Left hindlimb (tissue), 1 donor: Measurements from ENCODE around the gene ADAMTSL3.

Source experiments
- DNase-seq: peaks from one replicate; pipeline ENCODE4 v3.0.0-alpha.2; 2018

The ADAMTSL3 gene

DNA sequence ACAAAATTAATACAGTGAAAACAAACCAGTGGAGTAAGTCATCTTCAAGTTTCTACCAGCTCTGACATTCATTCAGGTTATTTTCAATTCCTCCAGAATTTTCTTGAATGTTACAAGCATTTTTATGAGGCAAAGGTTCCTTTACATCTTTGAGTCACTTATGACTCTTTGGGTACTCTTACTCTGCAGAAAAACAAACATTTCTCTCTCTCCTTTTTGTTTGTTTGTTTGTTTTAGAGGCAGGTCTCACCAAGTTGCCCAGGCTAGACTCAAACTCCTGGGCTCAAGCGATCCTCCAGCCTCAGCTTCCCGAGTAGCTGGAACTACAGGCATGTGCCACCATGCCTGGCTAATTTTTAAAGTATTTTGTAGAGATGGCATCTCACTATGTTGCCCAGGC, 233.5 kb downstream of the ADAMTSL3 start:
- DNase-seq = no peak

DNA sequence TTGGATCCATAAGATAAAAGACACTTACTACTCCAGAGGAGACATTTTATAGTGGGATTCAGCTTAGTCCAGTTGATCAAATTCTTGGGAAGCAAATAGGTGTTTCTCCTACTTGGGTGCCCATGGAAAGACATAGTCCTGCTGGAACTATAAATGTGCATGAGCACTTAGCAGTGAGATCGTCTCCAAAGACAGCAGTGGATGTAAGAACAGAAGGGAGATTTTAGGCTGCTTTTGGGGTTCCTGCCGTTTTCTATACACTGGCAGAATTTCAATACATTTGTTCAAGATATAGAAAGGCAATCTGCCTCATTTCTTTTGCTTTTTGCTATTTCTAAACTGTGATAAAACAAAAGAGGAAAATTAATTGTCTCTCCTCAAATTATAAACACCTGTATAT, 234.0 kb downstream of the ADAMTSL3 start:
- DNase-seq = no peak

DNA sequence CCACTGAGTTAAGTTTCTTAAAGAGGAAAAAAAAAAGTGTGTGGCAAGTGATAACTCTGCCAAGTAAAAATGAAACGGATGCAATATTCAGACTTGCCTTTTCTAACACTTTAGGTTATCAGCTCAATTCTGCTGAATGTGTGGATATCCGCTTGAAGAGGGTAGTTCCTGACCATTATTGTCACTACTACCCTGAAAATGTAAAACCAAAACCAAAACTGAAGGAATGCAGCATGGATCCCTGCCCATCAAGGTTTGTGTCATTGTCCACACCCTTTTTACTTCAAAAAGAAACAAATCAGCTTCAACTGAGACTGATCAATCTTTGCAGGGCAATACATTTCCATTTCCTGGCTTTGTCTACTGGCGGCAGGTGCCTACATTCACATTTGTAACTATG, 236.1 kb downstream of the ADAMTSL3 start:
- no peak for DNase-seq

GRCh38 chr15:83890587-83890986, 236.7 kb downstream of the ADAMTSL3 start:
- peak; percentile 40 for DNase-seq

- no peak for DNase-seq
Measured at GRCh38 chr15:83892498-83892897, 238.6 kb downstream of the ADAMTSL3 start.

GRCh38 chr15:83893308-83893707, 239.4 kb downstream of the ADAMTSL3 start:
- no peak for DNase-seq

- DNase-seq = no peak
Measured at GRCh38 chr15:83897037-83897436, 243.1 kb downstream of the ADAMTSL3 start.

GRCh38 chr15:83898361-83898760, 244.4 kb downstream of the ADAMTSL3 start:
- no peak for DNase-seq

GRCh38 chr15:83899670-83900069, 245.7 kb downstream of the ADAMTSL3 start:
- DNase-seq = no peak

DNA sequence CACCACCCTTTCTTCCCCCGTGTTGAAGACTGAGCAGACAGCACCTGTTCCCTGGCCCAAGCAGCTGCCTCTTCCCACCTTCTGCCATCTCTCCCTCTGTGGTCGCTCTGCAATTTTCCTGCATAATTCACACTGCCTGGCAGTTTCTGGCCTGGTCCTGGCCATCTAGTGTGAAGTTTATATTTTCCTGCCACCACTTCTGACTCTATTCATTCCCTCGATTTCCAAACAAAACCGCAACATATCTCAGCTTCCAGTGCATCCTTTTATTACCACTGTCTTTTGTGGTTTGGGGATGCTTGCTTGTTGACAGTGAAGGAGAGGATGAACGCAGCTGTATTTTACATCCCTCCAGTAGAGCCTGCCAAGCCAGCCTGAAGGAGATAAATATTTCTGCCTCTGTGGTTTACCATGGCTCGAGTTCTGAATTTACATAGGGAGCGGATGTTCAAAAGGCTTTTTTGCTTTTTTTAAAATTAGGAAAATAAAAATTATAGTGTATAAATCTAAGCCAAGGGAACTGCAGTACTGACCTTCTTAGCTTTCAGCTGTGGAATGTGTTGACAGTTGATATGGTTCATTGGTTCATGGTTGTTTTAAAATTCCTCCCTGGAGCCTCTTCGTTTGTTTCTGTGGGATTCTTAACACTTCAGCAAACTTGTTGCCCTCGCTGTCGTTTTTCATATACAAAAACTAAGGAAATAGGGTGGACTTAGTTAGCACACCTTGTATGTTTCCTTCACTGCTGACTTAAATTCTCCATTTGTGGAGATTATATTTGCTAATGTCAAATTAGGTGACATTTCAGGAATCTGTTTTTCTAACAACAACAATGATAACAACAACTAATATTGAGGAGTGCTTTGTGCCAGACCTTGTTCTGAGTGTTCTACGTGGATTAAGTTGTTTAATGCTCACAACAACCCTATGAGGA, 250.5 kb downstream of the ADAMTSL3 start:
- peak; percentile 74 for DNase-seq

- no peak for DNase-seq
Measured at GRCh38 chr15:83905556-83906273, 251.8 kb downstream of the ADAMTSL3 start.

- DNase-seq = no peak
Measured at GRCh38 chr15:83911345-83911744, 257.4 kb downstream of the ADAMTSL3 start.

- no peak for DNase-seq
Measured at GRCh38 chr15:83912343-83912742, 258.4 kb downstream of the ADAMTSL3 start.

DNA sequence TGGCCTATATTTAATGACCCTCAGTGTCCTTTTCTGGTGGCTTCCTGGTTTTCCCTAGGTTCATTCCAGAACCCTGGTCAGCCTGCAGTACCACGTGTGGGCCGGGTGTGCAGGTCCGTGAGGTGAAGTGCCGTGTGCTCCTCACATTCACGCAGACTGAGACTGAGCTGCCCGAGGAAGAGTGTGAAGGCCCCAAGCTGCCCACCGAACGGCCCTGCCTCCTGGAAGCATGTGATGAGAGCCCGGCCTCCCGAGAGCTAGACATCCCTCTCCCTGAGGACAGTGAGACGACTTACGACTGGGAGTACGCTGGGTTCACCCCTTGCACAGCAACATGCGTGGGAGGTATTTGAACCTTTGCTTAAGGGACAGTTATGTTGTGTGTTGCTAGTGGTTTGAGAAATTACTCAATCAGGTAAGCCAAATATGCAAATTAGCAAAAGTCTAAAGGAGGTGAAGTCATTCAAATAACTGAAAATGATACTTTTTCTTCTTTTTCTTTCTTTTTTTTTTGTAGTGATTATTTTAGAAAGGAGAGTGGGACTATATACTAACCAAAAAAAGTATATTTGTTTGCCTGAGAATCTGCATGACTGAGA, 259.2 kb downstream of the ADAMTSL3 start:
- no peak for DNase-seq

GRCh38 chr15:83914906-83915305, 261.0 kb downstream of the ADAMTSL3 start:
- DNase-seq = no peak

GRCh38 chr15:83917432-83917831, 263.5 kb downstream of the ADAMTSL3 start:
- no peak for DNase-seq

DNA sequence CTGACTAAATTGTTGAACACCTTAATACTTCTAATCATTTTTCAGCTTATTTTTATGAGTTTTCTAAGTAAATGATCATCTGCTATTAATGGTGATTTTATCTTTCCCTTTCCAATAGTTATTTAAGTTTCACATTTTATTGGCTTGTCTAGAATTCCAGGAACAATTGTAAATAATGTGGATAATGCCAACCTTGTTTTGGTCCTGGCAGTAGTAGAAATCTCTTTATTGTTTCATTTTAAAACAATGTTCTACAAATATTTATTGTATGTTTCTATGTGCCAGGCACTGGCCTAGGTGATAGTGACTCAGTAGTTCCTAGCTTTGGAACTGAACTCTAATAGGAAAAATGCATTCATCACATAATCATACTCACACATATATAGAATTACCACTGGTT, 264.1 kb downstream of the ADAMTSL3 start:
- no peak for DNase-seq

GRCh38 chr15:83919319-83919830, 265.5 kb downstream of the ADAMTSL3 start:
- DNase-seq = no peak

DNA sequence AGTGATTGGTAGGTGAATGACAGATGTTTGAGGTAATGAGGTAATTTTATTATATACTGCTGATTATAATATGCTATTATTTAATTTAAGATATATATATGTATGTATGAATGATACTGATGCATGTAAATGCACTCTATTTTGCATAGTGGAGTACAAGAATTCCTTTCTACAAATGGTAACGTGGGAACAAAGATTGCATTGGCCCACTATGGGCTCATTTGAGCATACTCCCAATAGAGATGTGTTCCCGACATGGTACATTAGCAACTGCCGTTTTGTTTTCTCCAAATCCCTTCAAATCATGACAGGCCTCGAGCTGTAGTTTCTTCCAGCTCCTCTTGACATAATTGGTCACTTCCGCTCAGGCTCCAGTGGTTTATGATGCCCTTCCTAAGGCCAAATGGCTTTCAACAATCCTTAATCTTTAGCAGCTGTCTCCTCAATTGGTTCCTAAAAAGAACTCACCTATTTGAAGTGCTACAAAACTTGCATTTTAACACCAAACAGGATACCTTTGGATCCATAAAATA, 266.1 kb downstream of the ADAMTSL3 start:
- DNase-seq = no peak

GRCh38 chr15:83922649-83923294, 268.8 kb downstream of the ADAMTSL3 start:
- DNase-seq = no peak

DNA sequence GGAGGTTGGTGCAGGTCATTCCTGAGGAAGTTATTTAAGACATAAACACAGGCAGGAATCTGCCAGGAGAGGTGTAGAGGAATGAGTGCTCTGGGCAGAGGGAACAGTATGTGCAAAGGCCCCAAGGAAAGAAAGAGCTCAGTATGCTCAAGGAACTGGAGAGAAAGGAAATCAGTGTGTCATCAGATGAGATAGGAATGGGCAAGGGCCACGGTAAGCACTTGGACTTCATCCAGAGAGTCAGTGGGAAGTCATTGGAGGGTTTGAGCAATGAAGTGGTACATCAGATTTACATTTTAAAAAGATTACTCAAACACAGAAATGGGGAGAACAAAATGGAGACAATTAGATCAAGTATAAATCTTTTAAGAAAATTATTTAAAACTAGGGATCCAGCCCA, 272.2 kb downstream of the ADAMTSL3 start:
- no peak for DNase-seq

GRCh38 chr15:83927704-83928391, 273.9 kb downstream of the ADAMTSL3 start:
- DNase-seq = no peak
